ENCODE measurements around the gene CWF19L1. TPM values are rescaled to one million over a fixed set of nuclear protein-coding genes. Genes with fewer than 3 reads are reported as not detected.

The CWF19L1 gene
- total and polyA plus RNA-seq, 2 donors (not counting 3 experiments of a cell fraction or from before 2014, with no cell fraction given): 11.5 to 29.9 TPM

DNA sequence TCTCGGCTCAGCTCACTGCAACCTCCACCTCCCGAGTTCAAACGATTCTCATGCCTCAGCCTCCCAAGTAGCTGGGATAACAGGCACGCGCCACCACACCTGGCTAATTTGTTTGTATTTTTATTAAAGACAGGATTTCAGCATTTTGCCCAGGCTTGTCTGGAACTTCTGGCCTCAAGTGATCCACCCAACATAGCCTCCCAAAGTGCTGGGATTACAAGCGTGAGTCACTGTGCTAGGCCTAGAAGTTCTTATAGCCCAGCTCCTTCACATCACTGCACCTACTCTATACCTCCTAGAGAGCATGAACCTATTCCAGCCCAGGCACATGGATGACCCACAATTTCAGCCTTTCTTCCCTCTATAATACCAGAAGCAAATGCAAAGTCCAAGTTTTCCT, 20.3 kb upstream of the CWF19L1 start:
- peaks cover 9% of the 10 kb centered on the region for H3K4me1 ChIP-seq (ENCODE audit: control insufficient read depth, extremely low read depth, insufficient read depth, low read length)
- CTCF ChIA-PET: interaction anchor here (1.8 kb wide), 1 partner anchor 16 kb away, joined by 5 read pairs; no protein-coding TSS in a partner anchor
- H4K20me1 ChIP-seq (replicated peaks; ENCODE audit: control insufficient read depth, extremely low read depth, insufficient read depth, low read length): no peaks in the 10 kb centered on the region

More for the DNA sequence above, 20.3 kb upstream of the CWF19L1 start:
- no TSS peak for BruUV-seq (replicated peaks)
- H3K36me3 ChIP-seq (ENCODE audit: control insufficient read depth in 2 of 2, extremely low read depth in 1 of 2, insufficient read depth in 2 of 2, low read length in 2 of 2): peaks cover 0 to 2% of the 10 kb centered on the region in 2 experiments
- peaks cover 32% of the 10 kb centered on the region for H3K79me2 ChIP-seq (ENCODE audit: control insufficient read depth, insufficient read depth, low read length)
- POLR2A ChIA-PET: no interaction called here
- TF ChIP-seq JUN (IDR thresholded peaks at IDR 0.05; ENCODE audit: borderline replicate concordance, insufficient read depth, insufficient read length, low read depth) (no peak), GATA2 (IDR thresholded peaks at IDR 0.05; ENCODE audit: insufficient read depth, insufficient read length, low read depth, low read length) (no peak), MYC (IDR thresholded peaks at IDR 0.05; ENCODE audit: low read depth, low read length) (no peak), POLR2AphosphoS5 (IDR thresholded peaks at IDR 0.05; ENCODE audit: insufficient read depth, low read depth, low read length) (no peak), POLR2A (IDR thresholded peaks at IDR 0.05; ENCODE audit: low read depth, low read length) (no peak), FOS (IDR thresholded peaks at IDR 0.05; ENCODE audit: borderline replicate concordance, insufficient read depth, low read length) (no peak), EZH2 (IDR thresholded peaks at IDR 0.05; ENCODE audit: borderline replicate concordance, low read depth, low read length, severe bottlenecking) (no peak)
- TF ChIP-seq, protein P1, sequence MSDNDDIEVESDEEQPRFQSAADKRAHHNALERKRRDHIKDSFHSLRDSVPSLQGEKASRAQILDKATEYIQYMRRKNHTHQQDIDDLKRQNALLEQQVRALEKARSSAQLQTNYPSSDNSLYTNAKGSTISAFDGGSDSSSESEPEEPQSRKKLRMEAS (IDR thresholded peaks at IDR 0.05; ENCODE audit: insufficient read depth, insufficient read length): no peak
- TF ChIP-seq, protein P2, sequence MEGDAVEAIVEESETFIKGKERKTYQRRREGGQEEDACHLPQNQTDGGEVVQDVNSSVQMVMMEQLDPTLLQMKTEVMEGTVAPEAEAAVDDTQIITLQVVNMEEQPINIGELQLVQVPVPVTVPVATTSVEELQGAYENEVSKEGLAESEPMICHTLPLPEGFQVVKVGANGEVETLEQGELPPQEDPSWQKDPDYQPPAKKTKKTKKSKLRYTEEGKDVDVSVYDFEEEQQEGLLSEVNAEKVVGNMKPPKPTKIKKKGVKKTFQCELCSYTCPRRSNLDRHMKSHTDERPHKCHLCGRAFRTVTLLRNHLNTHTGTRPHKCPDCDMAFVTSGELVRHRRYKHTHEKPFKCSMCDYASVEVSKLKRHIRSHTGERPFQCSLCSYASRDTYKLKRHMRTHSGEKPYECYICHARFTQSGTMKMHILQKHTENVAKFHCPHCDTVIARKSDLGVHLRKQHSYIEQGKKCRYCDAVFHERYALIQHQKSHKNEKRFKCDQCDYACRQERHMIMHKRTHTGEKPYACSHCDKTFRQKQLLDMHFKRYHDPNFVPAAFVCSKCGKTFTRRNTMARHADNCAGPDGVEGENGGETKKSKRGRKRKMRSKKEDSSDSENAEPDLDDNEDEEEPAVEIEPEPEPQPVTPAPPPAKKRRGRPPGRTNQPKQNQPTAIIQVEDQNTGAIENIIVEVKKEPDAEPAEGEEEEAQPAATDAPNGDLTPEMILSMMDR (IDR thresholded peaks at IDR 0.05; ENCODE audit: extremely low read depth in 1 of 2, insufficient read depth in 1 of 2, low read depth in 1 of 2, low read length in 2 of 2): no peak
- dilution Hi-C loops (cut with MboI; ENCODE audit: extremely low pct_ligation_motif_present, low sequenced_read_pairs): no loop called here
- no peaks in the 10 kb centered on the region for H3K9me1 ChIP-seq (replicated peaks; ENCODE audit: control insufficient read depth, extremely low read depth, insufficient read depth, low read length)
- no peak overlapping the region for H3K4me2 ChIP-seq (ENCODE audit: insufficient read depth, low read length)
- H3K9me3 ChIP-seq (replicated peaks; ENCODE audit: control insufficient read depth, insufficient read depth, low read length): no peaks in the 10 kb centered on the region
- no peak overlapping the region for H3K9ac ChIP-seq (replicated peaks; ENCODE audit: extremely low read depth, insufficient read depth, low read length)
- FAIRE-seq (no peak), DNase-seq (ENCODE audit: low read depth, low spot score) (no peak)
- H2AFZ ChIP-seq (ENCODE audit: low read depth, low read length): no peak overlapping the region
- peaks cover 9 to 15% of the 10 kb centered on the region in 2 experiments for H3K27me3 ChIP-seq (ENCODE audit: control insufficient read depth in 2 of 2, insufficient read depth in 2 of 2, low read length in 2 of 2)
- H3K4me3 ChIP-seq (replicated peaks in 1 of 3; ENCODE audit: insufficient read depth in 1 of 3, low read depth in 1 of 3, low read length in 3 of 3): no peak overlapping the region
- intact Hi-C loops (cut with micrococcal nuclease): loop anchor here (2.0 to 5.0 kb wide), 3 partner anchors 21 to 625 kb away; partner anchors contain the start of genes CWF19L1, SCD and SLF2
- H3K27ac ChIP-seq (ENCODE audit: insufficient read depth, low read depth, low read length): no peak overlapping the region

All from endothelial cell of umbilical vein (primary cell).